ENCODE data around the gene FAM20B. TPM values are rescaled to one million over a fixed set of nuclear protein-coding genes. Genes with fewer than 3 reads are reported as not detected.

FAM20B gene
- total and polyA plus RNA-seq, 2 of the 13 experiments (the other 11 are each of a cell fraction or from before 2014, with no cell fraction given) = 13.8 to 26.9 TPM

DNA sequence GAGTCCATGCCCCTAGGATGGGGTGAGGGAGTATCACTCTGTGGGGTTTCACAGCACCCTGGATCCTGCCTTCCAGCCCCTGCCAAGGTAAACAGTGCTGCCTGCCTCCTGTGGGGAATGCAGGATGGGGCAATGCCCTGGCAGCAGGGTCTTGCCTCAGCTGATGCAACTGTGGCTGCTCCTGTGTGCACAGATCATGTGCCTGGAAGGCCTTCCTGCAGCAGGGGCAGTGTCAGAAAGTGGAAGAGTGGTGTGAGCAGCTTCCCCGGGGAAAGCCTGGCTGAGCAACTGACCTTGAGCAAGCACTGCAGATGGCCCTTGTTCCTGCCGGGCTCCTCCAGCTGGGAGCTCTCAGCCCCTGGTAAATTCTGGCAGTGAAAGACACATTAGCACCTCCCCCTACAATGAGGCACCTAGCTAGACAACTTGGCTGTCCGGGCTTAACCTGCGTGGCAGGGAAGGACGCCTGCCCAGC is 66.0 kb downstream of the FAM20B start (continued):
- TF ChIP-seq RBM22 (optimal IDR thresholded peaks at IDR 0.05; ENCODE audit: low read length) (no peak), ETV6 (CRISPR knock-in tag; conservative IDR thresholded peaks at IDR 0.05) (no peak), ZNF451 (CRISPR knock-in tag; IDR thresholded peaks at IDR 0.05) (no peak), CAMTA2 (CRISPR knock-in tag; IDR thresholded peaks at IDR 0.05; ENCODE audit: borderline replicate concordance) (no peak), SMC3 (IDR thresholded peaks at IDR 0.05; ENCODE audit: low read length) (peak; percentile 28; the same call in 1 of the 2 replicates), ZNF546 (CRISPR knock-in tag; conservative IDR thresholded peaks at IDR 0.05) (no peak), SMAD1 (CRISPR knock-in tag; IDR thresholded peaks at IDR 0.05; ENCODE audit: borderline replicate concordance, low read depth) (no peak), KMT2A (CRISPR knock-in tag; IDR thresholded peaks at IDR 0.05) (no peak), ZNF878 (CRISPR knock-in tag; IDR thresholded peaks at IDR 0.05) (peak; percentile 60; the same call in 1 of the 2 replicates), EZH2 (conservative IDR thresholded peaks at IDR 0.05; ENCODE audit: low read depth, low read length) (no peak), ZNF7 (CRISPR knock-in tag; IDR thresholded peaks at IDR 0.05) (no peak)
- TF ChIP-seq, protein P1, sequence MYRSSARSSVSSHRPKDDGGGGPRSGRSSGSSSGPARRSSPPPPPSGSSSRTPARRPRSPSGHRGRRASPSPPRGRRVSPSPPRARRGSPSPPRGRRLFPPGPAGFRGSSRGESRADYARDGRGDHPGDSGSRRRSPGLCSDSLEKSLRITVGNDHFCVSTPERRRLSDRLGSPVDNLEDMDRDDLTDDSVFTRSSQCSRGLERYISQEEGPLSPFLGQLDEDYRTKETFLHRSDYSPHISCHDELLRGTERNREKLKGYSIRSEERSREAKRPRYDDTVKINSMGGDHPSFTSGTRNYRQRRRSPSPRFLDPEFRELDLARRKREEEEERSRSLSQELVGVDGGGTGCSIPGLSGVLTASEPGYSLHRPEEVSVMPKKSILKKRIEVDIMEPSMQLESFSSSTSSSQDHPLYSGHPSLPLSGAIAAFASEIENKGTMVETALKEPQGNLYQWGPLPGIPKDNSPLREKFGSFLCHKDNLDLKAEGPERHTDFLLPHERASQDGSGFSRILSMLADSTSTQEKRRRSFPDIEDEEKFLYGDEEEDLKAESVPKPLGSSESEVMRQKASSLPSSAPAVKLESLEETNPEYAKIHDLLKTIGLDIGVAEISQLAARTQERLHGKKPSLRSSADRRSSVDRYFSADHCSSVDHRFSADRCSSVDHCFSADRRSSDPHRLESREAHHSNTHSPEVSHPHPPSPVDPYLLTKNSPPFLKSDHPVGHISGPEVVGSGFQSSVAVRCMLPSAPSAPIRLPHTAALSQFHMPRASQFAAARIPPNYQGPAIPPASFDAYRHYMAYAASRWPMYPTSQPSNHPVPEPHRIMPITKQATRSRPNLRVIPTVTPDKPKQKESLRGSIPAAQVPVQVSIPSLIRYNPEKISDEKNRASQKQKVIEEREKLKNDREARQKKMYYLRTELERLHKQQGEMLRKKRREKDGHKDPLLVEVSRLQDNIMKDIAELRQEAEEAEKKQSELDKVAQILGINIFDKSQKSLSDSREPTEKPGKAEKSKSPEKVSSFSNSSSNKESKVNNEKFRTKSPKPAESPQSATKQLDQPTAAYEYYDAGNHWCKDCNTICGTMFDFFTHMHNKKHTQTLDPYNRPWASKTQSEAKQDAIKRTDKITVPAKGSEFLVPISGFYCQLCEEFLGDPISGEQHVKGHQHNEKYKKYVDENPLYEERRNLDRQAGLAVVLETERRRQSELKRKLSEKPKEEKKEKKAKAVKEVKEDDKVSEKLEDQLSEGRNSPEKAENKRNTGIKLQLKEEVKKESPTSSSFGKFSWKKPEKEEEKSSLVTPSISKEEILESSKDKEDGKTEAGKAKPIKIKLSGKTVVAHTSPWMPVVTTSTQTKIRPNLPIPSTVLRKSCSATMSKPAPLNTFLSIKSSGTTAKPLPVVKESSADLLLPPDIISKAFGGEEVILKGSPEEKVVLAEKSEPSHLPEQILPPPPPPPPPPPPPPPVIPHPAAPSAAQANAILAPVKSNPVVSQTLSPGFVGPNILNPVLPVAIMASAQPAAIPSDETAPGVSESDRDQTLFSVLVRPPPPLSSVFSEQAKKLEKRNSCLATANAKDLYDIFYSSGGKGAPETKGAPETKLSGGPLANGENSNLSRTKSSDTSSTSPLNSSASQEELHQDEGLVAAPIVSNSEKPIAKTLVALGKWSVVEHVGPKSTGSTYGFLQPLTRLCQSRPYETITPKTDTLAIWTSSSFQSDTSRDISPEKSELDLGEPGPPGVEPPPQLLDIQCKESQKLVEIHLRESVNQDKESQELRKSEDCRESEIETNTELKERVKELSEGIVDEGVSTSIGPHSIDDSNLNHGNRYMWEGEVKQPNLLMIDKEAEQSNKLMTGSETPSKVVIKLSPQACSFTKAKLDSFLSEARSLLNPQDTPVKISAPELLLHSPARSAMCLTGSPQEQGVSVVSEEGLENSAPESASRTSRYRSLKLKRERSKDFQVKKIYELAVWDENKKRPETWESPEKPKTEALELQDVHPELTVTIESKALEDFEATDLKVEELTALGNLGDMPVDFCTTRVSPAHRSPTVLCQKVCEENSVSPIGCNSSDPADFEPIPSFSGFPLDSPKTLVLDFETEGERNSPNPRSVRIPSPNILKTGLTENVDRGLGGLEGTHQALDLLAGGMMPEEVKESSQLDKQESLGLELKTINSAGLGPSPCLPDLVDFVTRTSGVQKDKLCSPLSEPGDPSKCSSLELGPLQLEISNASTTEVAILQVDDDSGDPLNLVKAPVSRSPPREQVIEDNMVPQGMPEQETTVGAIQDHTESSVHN (CRISPR knock-in tag; IDR thresholded peaks at IDR 0.05) = no peak
- TF ChIP-seq, protein P2, sequence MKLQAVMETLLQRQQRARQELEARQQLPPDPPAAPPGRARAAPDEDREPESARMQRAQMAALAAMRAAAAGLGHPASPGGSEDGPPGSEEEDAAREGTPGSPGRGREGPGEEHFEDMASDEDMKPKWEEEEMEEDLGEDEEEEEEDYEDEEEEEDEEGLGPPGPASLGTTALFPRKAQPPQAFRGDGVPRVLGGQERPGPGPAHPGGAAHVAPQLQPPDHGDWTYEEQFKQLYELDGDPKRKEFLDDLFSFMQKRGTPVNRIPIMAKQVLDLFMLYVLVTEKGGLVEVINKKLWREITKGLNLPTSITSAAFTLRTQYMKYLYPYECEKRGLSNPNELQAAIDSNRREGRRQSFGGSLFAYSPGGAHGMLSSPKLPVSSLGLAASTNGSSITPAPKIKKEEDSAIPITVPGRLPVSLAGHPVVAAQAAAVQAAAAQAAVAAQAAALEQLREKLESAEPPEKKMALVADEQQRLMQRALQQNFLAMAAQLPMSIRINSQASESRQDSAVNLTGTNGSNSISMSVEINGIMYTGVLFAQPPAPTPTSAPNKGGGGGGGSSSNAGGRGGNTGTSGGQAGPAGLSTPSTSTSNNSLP (IDR thresholded peaks at IDR 0.05; ENCODE audit: low read depth, low read length) = no peak
- TF ChIP-seq, protein P3, sequence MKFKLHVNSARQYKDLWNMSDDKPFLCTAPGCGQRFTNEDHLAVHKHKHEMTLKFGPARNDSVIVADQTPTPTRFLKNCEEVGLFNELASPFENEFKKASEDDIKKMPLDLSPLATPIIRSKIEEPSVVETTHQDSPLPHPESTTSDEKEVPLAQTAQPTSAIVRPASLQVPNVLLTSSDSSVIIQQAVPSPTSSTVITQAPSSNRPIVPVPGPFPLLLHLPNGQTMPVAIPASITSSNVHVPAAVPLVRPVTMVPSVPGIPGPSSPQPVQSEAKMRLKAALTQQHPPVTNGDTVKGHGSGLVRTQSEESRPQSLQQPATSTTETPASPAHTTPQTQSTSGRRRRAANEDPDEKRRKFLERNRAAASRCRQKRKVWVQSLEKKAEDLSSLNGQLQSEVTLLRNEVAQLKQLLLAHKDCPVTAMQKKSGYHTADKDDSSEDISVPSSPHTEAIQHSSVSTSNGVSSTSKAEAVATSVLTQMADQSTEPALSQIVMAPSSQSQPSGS (CRISPR knock-in tag; IDR thresholded peaks at IDR 0.05) = peak; percentile 39; the same call in 1 of the 2 replicates
- TF ChIP-seq, protein P4, sequence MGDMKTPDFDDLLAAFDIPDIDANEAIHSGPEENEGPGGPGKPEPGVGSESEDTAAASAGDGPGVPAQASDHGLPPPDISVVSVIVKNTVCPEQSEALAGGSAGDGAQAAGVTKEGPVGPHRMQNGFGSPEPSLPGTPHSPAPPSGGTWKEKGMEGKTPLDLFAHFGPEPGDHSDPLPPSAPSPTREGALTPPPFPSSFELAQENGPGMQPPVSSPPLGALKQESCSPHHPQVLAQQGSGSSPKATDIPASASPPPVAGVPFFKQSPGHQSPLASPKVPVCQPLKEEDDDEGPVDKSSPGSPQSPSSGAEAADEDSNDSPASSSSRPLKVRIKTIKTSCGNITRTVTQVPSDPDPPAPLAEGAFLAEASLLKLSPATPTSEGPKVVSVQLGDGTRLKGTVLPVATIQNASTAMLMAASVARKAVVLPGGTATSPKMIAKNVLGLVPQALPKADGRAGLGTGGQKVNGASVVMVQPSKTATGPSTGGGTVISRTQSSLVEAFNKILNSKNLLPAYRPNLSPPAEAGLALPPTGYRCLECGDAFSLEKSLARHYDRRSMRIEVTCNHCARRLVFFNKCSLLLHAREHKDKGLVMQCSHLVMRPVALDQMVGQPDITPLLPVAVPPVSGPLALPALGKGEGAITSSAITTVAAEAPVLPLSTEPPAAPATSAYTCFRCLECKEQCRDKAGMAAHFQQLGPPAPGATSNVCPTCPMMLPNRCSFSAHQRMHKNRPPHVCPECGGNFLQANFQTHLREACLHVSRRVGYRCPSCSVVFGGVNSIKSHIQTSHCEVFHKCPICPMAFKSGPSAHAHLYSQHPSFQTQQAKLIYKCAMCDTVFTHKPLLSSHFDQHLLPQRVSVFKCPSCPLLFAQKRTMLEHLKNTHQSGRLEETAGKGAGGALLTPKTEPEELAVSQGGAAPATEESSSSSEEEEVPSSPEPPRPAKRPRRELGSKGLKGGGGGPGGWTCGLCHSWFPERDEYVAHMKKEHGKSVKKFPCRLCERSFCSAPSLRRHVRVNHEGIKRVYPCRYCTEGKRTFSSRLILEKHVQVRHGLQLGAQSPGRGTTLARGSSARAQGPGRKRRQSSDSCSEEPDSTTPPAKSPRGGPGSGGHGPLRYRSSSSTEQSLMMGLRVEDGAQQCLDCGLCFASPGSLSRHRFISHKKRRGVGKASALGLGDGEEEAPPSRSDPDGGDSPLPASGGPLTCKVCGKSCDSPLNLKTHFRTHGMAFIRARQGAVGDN (CRISPR knock-in tag; IDR thresholded peaks at IDR 0.05) = peak; percentile 94
